Measurements from ENCODE around the gene LIAS. TPM values are rescaled to one million over a fixed set of nuclear protein-coding genes. Genes with fewer than 3 reads are reported as not detected.

LIAS gene
- total and polyA plus RNA-seq, 2 of the 13 experiments (the other 11 are each of a cell fraction or from before 2014, with no cell fraction given), result 16.0 to 16.6 TPM

- POLR2A ChIA-PET, result interaction anchor here (0.7 to 8.4 kb wide), 4 partner anchors 11 to 131 kb away, joined by 4 to 121 read pairs (median 24); partner anchors contain the start of genes KLB, LIAS and RPL9
Observed at GRCh38 chr4:39426728-39427127, 32.1 kb upstream of the LIAS start.

More at GRCh38 chr4:39426728-39427127, 32.1 kb upstream of the LIAS start:
- Histone ChIP-seq H4K20me1 (ENCODE audit: insufficient read depth, low read length) (no peaks in the 10 kb centered on the region), H3K4me1 (ENCODE audit: insufficient read depth, low read length) (peaks cover 89% of the 10 kb centered on the region), H3K27me3 (ENCODE audit: control insufficient read depth in 1 of 2, insufficient read depth in 2 of 2, low read length in 2 of 2) (no peaks in the 10 kb centered on the region), H3K9ac (ENCODE audit: insufficient read depth, low read depth, low read length) (no peak overlapping the region), H3K36me3 (replicated peaks in 1 of 2; ENCODE audit: control insufficient read depth in 1 of 2, insufficient read depth in 2 of 2, low read length in 2 of 2) (peaks cover 1 to 9% of the 10 kb centered on the region in 2 experiments; a peak in 2 of 5 replicates), H3K4me2 (ENCODE audit: low read depth, low read length) (no peak overlapping the region), H3K9me3 (ENCODE audit: low read length) (no peaks in the 10 kb centered on the region), H3K4me3 (replicated peaks in 1 of 3; ENCODE audit: insufficient read depth in 1 of 3, low read depth in 2 of 3, low read length in 3 of 3) (no peak overlapping the region), H3K27ac (ENCODE audit: extremely low read length, insufficient read depth, low read length) (peak overlapping the region; percentile 52), H2AFZ (ENCODE audit: low read length) (no peak overlapping the region), H3K79me2 (ENCODE audit: insufficient read depth, low read length) (peaks cover 68% of the 10 kb centered on the region)
- FAIRE-seq, result no peak
- DNase-seq (ENCODE audit: low spot score), result no peak
- ATAC-seq, result no peak
- TF ChIP-seq ZMYM3 (CRISPR knock-in tag; IDR thresholded peaks at IDR 0.05) (peak; percentile 64), RELA (CRISPR knock-in tag; IDR thresholded peaks at IDR 0.05) (no peak), ZMYM2 (CRISPR knock-in tag; IDR thresholded peaks at IDR 0.05) (peak; percentile 64; the same call in 1 of the 2 replicates), ZNF280D (CRISPR knock-in tag; IDR thresholded peaks at IDR 0.05) (no peak), BRD4 (CRISPR knock-in tag; IDR thresholded peaks at IDR 0.05) (no peak), ADNP (CRISPR knock-in tag; IDR thresholded peaks at IDR 0.05) (0 out of 2 replicates have a peak, but pooled peaks have one; percentile 17), ZNF296 (CRISPR knock-in tag; conservative IDR thresholded peaks at IDR 0.05) (no peak), ZNF770 (CRISPR knock-in tag; IDR thresholded peaks at IDR 0.05) (peak; percentile 88), ZNF121 (CRISPR knock-in tag; IDR thresholded peaks at IDR 0.05) (peak; percentile 84), NR0B2 (CRISPR knock-in tag; IDR thresholded peaks at IDR 0.05) (no peak), ZNF569 (CRISPR knock-in tag; IDR thresholded peaks at IDR 0.05; ENCODE audit: borderline replicate concordance) (no peak), ZNF775 (CRISPR knock-in tag; IDR thresholded peaks at IDR 0.05; ENCODE audit: borderline replicate concordance) (no peak), IKZF5 (CRISPR knock-in tag; IDR thresholded peaks at IDR 0.05) (no peak), ZFP41 (CRISPR knock-in tag; IDR thresholded peaks at IDR 0.05; ENCODE audit: borderline replicate concordance) (no peak), ZNF563 (CRISPR knock-in tag; IDR thresholded peaks at IDR 0.05) (no peak)
- CTCF ChIA-PET (ENCODE audit: low intra/inter-chr PET ratio, low total read pairs), result no interaction called here
- WGBS (ENCODE audit: low lambda C conversion rate), result 89% methylated on average over 1 of the region's 1 CpG
- intact Hi-C loops (cut with micrococcal nuclease; ENCODE audit: unreplicated experiment), result no loop called here
- no TSS peak for BruUV-seq (replicated peaks)
- in situ Hi-C loops (cut with HindIII; ENCODE audit: extremely low pct_ligation_motif_present, low pct_unique_long_range_greater_than_20kb), result no loop called here

Data from HepG2 (cell line).